Small intestine (tissue), 7 donors: ENCODE results near the gene FOXC1. TPM values are rescaled to one million over a fixed set of nuclear protein-coding genes. Genes with fewer than 3 reads are reported as not detected.

ENCODE experiments used
- DNase-seq, 2 donors: peaks; one replicate each; pipeline versions ENCODE4 v3.0.0 to v3.0.0-alpha.2; 2013
- FAIRE-seq: peaks from 2 replicates; lab custom pipeline; 2012; peaks lifted over from hg19 to GRCh38; lab: Jason Lieb, UNC
- H3K27ac ChIP-seq, 3 donors: one replicate each; pipeline ENCODE4 v1.5.1; 2013; ENCODE audit warnings: low read length in 2 of 3, mild to moderate bottlenecking in 2 of 3, control low read depth in 1 of 3, inconsistent platforms in 1 of 3, low read depth in 1 of 3, moderate library complexity in 1 of 3
- H3K27me3 ChIP-seq, 3 donors: one replicate each; pipeline ENCODE4 v1.6.1; 2013; ENCODE audit warnings: low read length in 3 of 3, inconsistent platforms in 1 of 3; ENCODE audit not compliant: control insufficient read depth in 3 of 3, insufficient read depth in 3 of 3
- H3K36me3 ChIP-seq, 3 donors: one replicate each; pipeline ENCODE4 v1.6.1; 2013; ENCODE audit warnings: low read length in 3 of 3, inconsistent platforms in 1 of 3, low read depth in 1 of 3, mild to moderate bottlenecking in 1 of 3, moderate library complexity in 1 of 3; ENCODE audit not compliant: control insufficient read depth in 3 of 3, insufficient read depth in 2 of 3
- H3K4me1 ChIP-seq, 3 donors: one replicate each; pipeline ENCODE4 v1.6.1; 2013; ENCODE audit warnings: low read length in 2 of 3, inconsistent platforms in 1 of 3, low read depth in 1 of 3, mild to moderate bottlenecking in 1 of 3, moderate library complexity in 1 of 3; ENCODE audit not compliant: control insufficient read depth in 3 of 3, insufficient read depth in 2 of 3
- H3K4me3 ChIP-seq, 3 donors: one replicate each; pipeline ENCODE4 v1.5.1; 2013; ENCODE audit warnings: low read length in 3 of 3, control low read depth in 1 of 3, inconsistent platforms in 1 of 3, low read depth in 1 of 3, mild to moderate bottlenecking in 1 of 3, moderate library complexity in 1 of 3
- H3K9me3 ChIP-seq, 2 donors: one replicate each; pipeline ENCODE4 v1.6.1; 2013; ENCODE audit warnings: low read depth in 1 of 2, low read length in 1 of 2; ENCODE audit not compliant: control insufficient read depth in 2 of 2, insufficient read depth in 1 of 2
- WGBS, 3 donors: extraction: QIAGEN DNeasy Blood & Tissue Kit; methylation state at CpG; one replicate each; pipeline ENCODE4 v1.1.7; 2013; 5-methylcytosine and 5-hydroxymethylcytosine counted together
- polyA plus RNA-seq, 4 donors: library from polyadenylated mRNA; stranded (reverse) in 3 of 4; unstranded in 1 of 4; fragments of 200-250 nt in 3 of 4; fragments of 120-200 nt in 1 of 4; gene quantifications; one replicate each; pipeline versions ENCODE4 v1.2.1 to v1.2.3, GENCODE V29; 2013
- donor health status: healthy with polysubstance abuse.
- donor health status: control.
- donor health status: control.
- donor health status: Bipolar disorder and iron deficiency.
- donor health status: healthy.

The FOXC1 gene
- polyA plus RNA-seq, 4 donors: 0.22 to 3.1 (median 0.27) TPM; not detected in 1

DNA sequence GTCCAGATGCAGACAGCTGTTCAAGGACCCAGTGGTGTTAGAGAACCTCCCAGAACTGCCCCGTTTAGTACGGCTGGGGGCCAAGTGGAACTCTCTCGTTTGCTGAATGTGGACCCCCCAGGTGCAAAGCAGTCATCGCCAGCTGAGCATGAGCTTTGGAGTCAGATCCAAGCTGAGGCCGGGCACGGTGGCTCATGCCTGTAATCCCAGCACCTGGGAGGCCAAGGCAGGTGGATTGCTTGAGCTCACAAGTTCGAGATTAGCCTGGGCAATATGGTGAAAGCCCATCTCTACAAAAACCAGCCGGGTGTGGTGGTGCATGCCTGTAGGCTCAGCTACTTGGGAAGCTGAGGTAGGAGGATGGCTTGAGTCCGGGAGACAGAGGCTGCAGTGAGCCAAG is 29.7 kb downstream of the FOXC1 start:
- H3K27ac ChIP-seq: no peak overlapping the region
- DNase-seq: no peak
- no peaks in the 10 kb centered on the region for H3K27me3 ChIP-seq
- no peaks in the 10 kb centered on the region for H3K9me3 ChIP-seq
- no peak overlapping the region for H3K4me3 ChIP-seq
- H3K36me3 ChIP-seq: peaks cover 0 to 42% (median 2%) of the 10 kb centered on the region in 3 donors
- no peak for FAIRE-seq
- WGBS, 3 donors: 83 to 90% (median 88%) methylated on average over 9 of the region's 9 CpGs
- H3K4me1 ChIP-seq: peaks cover 0 to 13% (median 4%) of the 10 kb centered on the region in 3 donors

DNA sequence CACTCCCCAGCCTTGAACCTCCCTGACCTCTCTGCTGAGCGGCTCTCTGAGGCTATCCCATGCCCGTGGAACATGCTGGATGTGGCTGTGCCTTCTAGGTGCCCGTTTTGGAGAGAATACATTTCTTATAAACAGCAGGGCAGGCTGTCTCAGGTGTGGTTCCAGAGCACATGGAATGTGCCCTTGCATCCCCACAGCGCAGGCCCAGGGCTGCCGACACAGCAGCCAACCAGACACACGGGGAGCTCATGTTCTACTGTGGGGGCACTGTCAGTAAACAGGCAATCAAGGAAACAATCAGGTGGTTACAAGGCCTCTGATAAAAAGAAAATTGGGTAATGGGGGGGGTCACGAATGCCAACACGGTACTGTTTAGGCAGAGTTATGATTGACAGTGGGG is 30.8 kb downstream of the FOXC1 start:
- Histone ChIP-seq H3K27ac (no peak overlapping the region), H3K27me3 (no peaks in the 10 kb centered on the region), H3K36me3 (peaks cover 0 to 38% (median 2%) of the 10 kb centered on the region in 3 donors), H3K4me3 (no peak overlapping the region), H3K4me1 (peaks cover 0 to 13% (median 4%) of the 10 kb centered on the region in 3 donors), H3K9me3 (no peaks in the 10 kb centered on the region)
- FAIRE-seq (no peak), DNase-seq (no peak)
- WGBS, 3 donors: 78 to 91% (median 82%) methylated on average over 8 of the region's 8 CpGs

DNA sequence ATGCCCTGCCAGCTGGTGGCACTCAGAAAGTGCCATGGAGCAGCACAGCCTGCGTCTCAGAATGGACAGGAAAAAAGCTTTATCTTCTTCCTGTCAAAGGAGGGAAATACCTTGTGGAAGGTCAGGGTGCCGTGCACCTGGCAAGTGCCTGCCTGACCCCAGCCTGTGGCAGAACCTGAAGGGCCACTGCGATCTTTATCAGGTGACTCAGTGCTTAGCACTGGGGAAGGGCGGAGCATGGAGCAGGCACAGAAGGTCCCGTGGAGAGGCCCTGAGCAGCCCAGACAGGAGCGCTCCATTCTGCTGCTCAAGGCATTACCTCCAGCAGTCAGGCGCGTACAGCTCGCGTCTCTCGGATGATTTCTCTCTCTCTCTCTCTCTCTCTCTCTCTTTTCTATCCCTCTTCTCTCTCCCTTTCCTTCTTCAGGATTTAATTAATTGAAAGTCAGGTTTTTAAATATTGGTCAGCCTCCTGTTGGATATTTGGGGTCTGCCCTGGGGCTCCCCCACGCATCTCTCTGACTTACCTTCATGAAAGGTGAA is 31.7 kb downstream of the FOXC1 start:
- H3K27ac ChIP-seq: no peak overlapping the region
- H3K9me3 ChIP-seq: no peaks in the 10 kb centered on the region
- FAIRE-seq (no peak), DNase-seq (peak; percentile 41 to 91)
- H3K4me3 ChIP-seq: no peak overlapping the region
- no peaks in the 10 kb centered on the region for H3K27me3 ChIP-seq
- WGBS, 3 donors: 23 to 70% (median 47%) methylated on average over 12 of the region's 12 CpGs
- peaks cover 0 to 11% (median 4%) of the 10 kb centered on the region in 3 donors for H3K4me1 ChIP-seq
- H3K36me3 ChIP-seq: peaks cover 0 to 37% (median 2%) of the 10 kb centered on the region in 3 donors

DNA sequence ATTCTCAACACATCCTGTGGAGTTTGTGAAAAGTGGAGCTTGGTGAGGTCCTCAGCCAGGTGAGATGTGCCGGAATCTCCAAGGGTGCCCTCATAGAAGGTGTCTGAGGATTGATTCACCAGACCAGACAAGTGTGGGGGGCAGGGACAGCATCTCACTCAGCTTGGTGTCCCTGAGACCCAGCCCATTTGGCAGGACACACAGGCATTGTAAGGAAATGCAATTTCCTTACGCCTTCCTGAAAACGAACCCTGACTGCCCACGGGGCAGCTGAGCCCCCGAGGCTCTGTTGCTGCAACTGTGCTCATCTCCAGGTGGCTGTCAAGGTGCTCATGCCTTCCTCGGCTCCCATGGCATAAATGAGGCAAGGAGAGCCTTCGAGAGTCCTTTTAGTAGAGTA is 33.4 kb downstream of the FOXC1 start:
- Histone ChIP-seq H3K4me1 (peaks cover 0 to 4% (median 2%) of the 10 kb centered on the region in 3 donors), H3K27me3 (no peaks in the 10 kb centered on the region), H3K9me3 (no peaks in the 10 kb centered on the region), H3K4me3 (no peak overlapping the region), H3K27ac (no peak overlapping the region), H3K36me3 (peaks cover 0 to 28% (median 2%) of the 10 kb centered on the region in 3 donors)
- no peak for FAIRE-seq
- 74 to 84% (median 80%) methylated on average over 7 of the region's 7 CpGs for WGBS, 3 donors
- DNase-seq: no peak

DNA sequence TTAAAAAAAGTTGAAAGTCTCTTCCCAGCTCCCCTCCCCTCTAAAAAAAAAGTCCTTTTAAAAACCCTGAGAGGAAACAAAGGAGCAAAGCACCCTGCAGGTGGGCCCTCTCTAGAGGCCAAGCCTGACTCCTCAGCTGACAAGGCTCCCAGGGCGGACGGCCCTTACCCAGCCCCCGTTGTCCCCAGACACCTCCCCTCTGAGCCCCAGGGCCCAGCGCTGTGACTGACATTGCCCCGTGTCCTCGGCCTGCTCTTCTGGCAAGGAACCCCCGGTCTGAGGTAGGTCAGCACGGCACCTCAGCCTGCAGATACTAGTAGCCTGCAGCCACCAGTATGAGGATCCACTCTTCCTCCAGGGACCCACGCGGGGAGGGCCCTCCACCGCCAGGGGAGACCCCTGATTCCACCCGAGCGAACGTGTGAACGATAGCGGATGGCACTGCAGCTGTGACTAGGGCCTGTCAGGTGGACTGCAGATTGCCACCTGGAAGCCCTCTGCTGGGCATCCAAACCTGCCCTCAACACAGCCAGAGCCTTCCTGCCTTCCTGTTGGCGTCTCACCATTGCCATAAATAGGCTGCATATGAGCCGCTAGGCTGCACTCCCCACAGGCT is 34.2 kb downstream of the FOXC1 start:
- H3K4me1 ChIP-seq: peaks cover 0 to 4% (median 2%) of the 10 kb centered on the region in 3 donors
- FAIRE-seq (no peak), DNase-seq (no peak)
- no peaks in the 10 kb centered on the region for H3K27me3 ChIP-seq
- no peak overlapping the region for H3K27ac ChIP-seq
- H3K4me3 ChIP-seq: no peak overlapping the region
- H3K36me3 ChIP-seq: peaks cover 0 to 28% (median 2%) of the 10 kb centered on the region in 3 donors
- WGBS, 3 donors: 89 to 91% (median 89%) methylated on average over 17 to 18 of the region's 18 CpGs
- H3K9me3 ChIP-seq: no peaks in the 10 kb centered on the region

DNA sequence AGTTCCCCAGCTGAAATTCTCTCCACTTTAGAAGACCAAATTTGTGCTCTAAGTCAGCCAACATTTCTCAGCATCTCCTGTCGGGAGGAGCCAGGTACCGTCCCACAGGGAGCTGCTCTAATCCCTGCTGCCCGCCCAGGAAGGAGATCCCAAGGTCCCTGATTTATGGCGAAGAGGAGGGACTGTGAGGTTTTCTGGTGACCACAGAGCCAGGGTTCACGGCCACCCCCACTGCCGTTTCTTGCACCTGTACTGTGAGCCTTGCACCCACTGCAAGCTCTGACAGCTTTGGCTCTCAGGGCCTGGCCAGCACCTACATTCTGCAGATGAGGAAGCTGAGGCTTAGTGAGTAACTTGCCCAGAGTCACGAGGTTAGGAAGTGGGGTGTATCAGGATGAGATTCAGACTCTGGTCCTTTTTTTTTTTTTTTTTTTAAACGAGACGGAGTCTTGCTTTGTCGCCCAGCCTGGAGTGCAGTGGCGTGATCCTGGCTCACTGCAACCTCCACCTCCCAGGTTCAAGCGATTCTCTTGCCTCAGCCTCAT is 34.9 kb downstream of the FOXC1 start:
- Histone ChIP-seq H3K27me3 (no peaks in the 10 kb centered on the region), H3K27ac (no peak overlapping the region), H3K36me3 (peaks cover 0 to 21% (median 2%) of the 10 kb centered on the region in 3 donors), H3K4me1 (peaks cover 0 to 4% (median 2%) of the 10 kb centered on the region in 3 donors), H3K9me3 (no peaks in the 10 kb centered on the region), H3K4me3 (no peak overlapping the region)
- 78 to 88% (median 82%) methylated on average over 11 to 12 of the region's 12 CpGs for WGBS, 3 donors
- DNase-seq (no peak), FAIRE-seq (no peak)

DNA sequence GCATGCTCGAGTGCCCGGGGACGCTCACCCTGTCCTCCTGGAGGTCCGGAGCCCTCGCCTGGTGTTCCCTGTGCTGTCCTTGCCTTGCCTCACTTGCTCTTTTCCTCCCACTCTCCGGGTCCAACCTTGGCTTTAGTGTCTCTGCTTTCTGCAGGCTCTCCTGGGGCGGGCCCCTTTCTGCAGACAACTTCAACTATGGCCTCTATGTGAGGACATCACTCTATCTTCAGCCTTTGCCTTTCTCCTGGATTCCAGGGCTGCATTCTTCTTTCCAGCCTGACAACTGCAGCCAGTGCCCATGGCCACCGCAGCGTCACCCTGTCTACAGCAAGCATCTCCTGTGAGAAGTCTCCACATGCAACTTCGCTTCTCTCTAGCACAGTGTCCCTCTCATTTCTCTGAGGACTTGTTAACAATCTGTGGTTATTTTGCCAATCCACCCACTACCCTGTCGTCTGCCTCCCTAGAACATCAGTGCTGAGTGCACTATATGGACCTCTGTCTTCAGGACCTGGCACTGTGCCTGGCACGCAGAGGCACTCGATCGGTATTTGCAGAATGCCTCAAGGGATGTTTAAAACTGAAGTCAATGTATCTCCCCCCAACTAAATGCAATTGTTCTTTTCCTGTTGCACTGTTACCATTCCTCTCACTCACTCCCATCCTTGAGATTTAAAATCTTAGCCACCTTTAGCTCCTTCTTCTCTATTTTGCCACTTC is 35.9 kb downstream of the FOXC1 start:
- no peak overlapping the region for H3K4me3 ChIP-seq
- FAIRE-seq (no peak), DNase-seq (no peak)
- H3K27me3 ChIP-seq: no peaks in the 10 kb centered on the region
- no peak overlapping the region for H3K27ac ChIP-seq
- 90 to 94% (median 91%) methylated on average over 14 of the region's 14 CpGs for WGBS, 3 donors
- H3K4me1 ChIP-seq: peaks cover 0 to 4% (median 2%) of the 10 kb centered on the region in 3 donors
- H3K36me3 ChIP-seq: peaks cover 0 to 13% (median 2%) of the 10 kb centered on the region in 3 donors
- H3K9me3 ChIP-seq: no peaks in the 10 kb centered on the region

DNA sequence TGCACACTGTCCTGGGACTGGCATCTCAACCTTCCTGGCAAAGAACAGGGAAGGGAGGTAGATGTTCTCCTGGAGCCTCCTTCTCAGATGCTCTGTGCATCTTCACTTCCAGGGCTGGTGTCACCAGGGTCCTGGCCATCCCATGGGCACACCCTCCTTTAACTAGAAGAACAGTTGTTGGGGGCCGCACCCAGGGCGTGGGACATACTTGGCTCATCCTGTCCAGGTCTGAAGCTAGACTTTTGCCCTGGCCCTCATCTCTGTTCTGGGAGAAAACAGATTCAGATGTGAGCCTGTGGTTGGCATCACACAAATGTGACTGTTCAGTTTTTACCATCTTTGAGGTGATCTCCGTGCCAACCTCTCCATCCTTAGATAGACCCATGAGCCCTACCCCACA is 41.6 kb downstream of the FOXC1 start:
- Histone ChIP-seq H3K27me3 (no peaks in the 10 kb centered on the region), H3K27ac (no peak overlapping the region), H3K4me3 (no peak overlapping the region), H3K4me1 (no peaks in the 10 kb centered on the region), H3K36me3 (peaks cover 0 to 9% (median 0%) of the 10 kb centered on the region in 3 donors), H3K9me3 (no peaks in the 10 kb centered on the region)
- DNase-seq (no peak), FAIRE-seq (no peak)
- WGBS, 3 donors: 93 to 98% (median 97%) methylated on average over 3 of the region's 3 CpGs
